GM19099 (cell line): ENCODE measurements around the gene MEIS1.

Experiments
- POLR2A ChIP-seq: IDR thresholded peaks from 3 replicates; pipeline ENCODE4 v1.6.1; 2011; ENCODE audit warnings: low read depth; ENCODE audit not compliant: insufficient read length; ENCODE audit errors: extremely low read depth

The MEIS1 gene

DNA sequence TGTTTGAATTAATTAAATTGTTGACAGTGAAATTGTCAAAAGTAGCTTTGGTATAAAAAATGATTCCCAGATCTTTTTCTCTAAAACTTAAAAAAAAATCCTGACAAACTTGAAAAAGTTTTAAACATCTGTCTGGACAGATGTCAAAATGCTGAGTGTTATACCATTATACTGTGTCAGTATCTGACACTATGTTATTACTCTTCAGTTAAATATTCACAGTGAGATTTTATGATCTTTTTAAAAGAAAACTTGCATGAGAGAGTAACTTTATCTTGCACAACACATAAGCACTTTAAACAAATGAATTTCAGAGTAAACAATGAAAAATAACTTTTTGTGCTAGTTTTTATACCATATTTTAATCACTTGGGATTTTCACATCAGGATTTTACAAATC, 167.4 kb downstream of the MEIS1 start:
- no peak for TF ChIP-seq POLR2A

DNA sequence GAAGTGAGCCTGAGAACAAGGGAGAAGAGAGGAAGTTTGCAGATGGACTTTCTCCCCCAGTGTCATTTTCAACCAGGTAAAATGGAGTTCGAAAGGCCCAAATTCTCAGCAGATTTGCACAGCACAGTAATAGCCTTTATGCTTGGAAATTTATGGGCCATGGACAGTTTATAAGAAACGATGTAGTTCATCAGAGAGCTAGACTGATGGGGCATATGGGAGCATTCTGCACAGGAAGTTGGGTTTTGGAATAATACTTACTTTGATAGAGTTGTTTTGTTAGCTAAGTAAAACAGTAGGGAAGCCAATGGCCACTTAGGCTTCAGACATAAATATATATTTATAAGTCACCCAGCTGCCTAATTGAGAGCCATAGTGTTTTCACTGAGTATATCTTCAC, 169.4 kb downstream of the MEIS1 start:
- TF ChIP-seq POLR2A: no peak

DNA sequence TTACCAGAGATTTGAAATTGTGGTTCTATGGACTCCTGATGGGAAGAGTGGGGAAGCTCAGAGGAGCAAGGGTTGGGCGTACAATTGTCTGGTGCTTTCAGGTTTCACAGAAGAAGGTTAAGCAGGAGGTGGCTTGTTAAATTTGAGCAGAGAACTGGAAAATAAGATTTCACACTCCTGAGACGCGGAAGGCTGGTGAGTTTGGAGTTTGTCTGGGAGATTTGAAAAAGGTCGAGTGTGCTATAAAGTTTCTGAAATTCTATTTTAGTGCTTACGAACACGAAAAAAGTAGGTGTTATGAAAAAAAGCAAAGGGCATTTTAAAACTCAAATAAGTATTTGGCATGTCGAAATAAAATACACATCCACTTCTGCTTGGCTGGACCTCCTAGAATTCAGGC, 170.1 kb downstream of the MEIS1 start:
- no peak for TF ChIP-seq POLR2A

DNA sequence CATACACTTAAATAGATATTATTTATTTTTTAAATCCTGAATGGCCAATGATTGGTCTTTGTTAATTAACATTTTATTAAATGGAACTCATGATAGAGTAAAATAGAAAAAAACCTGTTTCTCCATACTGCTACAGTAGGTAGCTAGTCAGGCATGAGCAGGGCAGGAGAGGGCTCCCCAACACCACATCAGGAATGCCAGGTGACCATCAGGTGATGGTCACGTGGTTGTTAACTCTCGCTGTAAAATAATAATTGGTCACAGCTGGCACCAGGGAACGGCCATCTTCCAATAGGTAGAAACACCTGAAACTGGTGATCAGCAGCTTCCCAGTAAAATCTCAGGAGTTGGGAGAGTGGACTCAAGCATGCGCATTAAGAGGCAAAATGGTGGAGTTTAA, 172.2 kb downstream of the MEIS1 start:
- no peak for TF ChIP-seq POLR2A
